Stimulated activated CD4-positive, alpha-beta T cell treated with anti-CD3 and anti-CD28 coated beads, Interleukin-2, amount 100 ng/mL, for 24 hours (primary cell): ENCODE measurements around the gene PLA2G2C.
"Not testable (repeated sequence)": the region's sequence is repeated elsewhere in the genome, so short reads cannot be mapped to it uniquely, and the experiment has no call there.

Experiments
- DNase-seq, 2 donors: peaks; one replicate each; pipeline ENCODE4 v3.0.0-alpha.2; 2020

The PLA2G2C gene

DNA sequence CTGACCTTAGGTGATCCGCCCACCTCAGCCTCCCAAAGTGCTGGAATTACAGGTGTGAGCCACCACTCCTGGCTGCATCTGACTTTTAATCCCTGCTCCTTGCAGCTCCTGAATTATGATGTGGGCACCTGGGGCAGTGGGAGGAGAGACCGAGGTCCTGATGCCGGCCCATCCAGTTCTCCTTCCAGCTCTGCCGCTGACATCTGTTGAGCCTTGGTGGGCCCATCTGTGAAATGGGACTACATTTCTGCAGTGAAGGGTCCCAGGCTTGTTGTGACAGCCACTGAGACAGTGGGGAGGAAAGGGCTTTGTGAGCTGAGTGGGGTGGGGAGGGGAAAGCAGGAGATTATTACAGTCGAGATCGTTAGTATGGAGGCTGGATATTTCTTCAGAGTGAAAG lies 35.3 kb downstream of the PLA2G2C start:
- DNase-seq: no peak

DNA sequence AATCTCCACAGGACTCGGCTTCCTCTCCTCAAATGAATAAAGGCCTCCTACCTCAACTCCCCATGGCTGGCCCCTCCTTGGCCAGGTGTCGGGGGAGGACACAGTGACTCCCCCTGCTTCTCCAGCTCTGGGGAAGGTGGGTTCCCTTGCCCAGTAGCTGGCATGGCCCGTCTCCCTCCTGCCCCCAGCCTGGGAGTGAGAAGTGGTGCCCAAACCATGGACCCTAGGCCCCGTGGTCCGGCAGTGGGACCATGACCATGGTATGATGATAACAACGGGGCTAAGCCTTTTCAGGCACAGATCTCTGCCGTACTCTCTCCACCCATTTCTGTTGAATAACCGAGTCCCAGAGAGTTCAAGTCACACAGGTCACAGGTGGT lies 36.0 kb downstream of the PLA2G2C start:
- DNase-seq: no peak

- no peak for DNase-seq
Observed at GRCh38 chr1:20149601-20150325, 36.6 kb downstream of the PLA2G2C start.

DNA sequence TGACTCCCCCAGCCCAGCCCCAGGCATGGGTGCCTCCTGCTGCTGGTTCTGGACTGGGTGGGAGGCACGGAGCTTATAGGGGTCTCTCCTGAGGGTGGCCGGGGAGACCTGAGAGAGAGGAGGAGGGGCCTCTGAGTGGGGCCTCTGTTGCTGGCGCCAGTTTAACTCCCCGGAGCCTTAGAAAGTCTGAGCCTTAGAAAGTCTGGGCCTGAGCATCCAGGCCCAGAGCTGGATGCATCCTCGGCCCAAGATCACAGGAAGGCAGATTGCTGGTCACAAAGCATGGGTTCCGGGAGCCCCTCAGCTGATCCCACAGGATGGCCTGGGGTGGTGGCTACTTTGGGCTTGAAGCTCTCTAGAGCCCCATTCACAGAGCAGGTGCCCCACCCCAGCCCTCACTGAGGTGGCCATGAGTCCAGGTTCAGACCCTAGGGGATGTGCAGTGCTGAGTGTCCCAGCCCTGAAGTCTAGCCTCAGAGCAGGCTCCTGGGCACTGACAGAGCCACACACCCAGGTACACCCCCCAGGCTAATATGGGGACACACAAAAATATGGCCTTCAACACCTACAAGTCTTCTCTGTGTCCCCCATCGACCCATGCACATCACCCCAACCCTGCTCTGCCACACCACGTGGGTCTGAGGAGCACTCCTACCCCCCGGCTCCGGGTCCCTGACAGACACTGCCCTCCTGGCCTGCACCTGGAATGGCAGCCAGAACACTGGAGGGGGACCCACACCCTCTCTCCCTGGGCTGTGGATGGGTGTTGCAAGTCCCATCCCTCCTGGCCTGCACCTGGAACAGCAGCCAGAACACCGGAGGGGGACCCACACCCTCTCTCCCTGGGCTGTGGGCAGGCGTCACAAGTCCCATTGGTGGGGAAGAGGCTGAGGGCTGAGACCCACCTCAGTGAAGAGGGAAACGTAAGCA lies 37.5 kb downstream of the PLA2G2C start:
- DNase-seq: no peak

DNA sequence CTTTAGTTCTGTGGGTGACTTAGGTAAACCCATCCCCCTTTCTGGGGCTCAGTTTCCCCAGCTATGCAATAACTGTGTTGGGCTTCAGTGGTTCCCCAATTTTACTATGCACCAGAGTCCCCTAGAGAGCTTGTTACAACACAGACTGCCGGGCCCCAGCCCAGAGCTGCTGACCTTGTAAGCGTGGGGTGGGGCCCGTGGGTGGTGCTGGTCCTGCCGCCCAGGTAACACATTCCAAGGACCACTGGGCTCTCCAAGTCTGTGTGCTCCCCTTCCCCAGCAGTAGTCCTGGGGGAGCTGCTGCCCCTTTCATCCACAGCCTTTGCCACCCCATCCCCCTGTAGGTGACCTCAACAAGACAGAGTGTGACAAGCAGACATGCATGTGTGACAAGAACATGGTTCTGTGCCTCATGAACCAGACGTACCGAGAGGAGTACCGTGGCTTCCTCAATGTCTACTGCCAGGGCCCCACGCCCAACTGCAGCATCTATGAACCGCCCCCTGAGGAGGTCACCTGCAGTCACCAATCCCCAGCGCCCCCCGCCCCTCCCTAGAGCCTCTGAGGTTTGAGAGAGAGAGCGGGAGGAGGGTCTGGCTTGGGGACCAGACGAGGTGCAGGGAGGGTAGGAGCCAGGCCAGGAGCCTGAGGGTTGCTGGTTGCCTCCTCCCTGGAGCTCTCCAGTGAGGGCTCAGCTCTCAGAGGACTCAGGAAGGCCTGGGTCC lies 38.3 kb downstream of the PLA2G2C start:
- DNase-seq: no peak

DNA sequence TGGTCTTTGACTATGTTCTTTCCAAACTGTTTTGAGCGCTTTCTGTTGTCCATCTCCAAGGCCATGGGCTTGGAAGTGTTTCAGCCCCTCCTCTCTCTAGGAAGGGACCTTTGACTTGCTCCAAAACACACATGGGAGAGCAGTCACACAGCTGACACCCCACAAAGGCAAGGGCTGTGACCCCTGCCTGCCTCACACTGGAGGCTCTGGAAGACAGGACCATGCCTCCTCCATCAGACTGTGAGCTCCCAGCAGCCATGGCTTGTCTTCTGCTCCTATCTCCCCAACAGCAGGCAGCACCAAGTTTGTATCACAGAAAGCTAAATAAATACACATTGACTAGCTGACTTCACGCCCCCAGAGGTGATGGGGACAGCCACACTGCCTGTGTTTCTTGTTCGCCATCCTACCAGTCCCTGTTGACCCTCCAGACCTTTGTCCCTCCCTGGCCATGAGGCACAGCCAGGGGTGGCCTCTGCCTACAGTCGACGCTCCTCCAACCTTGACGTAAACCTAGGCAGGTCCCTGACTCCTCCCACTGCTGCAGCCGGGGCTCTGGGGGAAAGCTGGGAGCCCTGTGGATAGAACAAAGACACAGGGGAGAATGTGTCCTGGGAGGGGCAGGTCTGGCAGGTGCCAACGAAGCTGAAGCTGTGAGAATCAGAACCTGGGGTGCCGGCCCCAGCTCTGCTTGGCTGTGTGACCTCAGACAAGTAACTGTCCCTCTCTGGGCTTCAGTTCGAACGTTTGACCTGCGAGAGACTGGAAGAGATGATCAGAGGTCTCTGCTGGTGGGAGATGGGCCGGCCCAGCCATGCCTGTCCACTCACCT lies 42.4 kb downstream of the PLA2G2C start:
- DNase-seq: no peak

GRCh38 chr1:20143318-20143717 lies 43.0 kb downstream of the PLA2G2C start:
- DNase-seq: no peak

GRCh38 chr1:20142001-20142710 lies 44.2 kb downstream of the PLA2G2C start:
- no peak for DNase-seq

DNA sequence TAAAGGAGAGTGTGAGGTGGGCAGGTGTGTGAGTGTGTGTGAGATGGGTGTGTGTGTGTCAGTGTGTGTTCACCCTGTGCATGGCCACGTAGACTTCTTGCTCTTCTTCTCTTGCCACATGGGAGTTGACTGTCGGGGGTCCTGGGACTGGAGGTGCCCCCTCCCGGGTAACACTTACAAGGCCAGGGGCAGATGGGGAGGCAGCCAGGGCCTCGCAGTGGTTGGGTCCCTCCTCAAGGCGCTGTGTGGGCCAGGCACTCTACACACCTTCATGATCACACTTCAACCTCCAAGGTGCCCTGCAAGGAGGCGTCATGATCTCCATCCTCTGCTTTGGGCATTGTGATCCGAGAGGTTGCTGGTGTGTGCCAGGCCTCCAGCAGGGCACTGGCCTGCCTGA lies 44.9 kb downstream of the PLA2G2C start:
- DNase-seq: no peak

DNA sequence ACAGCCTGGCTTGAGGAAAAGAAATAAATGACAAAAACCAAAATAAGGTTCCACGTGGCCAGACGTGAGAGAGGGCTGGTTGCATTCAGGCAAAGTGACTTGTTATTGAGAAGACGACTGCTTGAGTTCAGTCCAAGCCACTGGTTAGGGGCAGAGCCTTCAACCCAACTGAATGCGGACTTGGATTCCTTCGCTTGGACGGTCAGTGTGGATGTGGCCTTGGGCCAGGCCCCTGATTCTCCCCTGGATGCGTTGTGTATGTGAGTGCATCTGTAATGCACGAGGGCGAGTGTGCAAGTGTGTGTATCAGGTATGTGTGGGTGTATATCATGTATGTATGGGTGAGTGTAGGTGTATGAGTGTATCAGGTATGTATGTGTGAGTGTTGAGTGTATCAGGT lies 45.3 kb downstream of the PLA2G2C start:
- DNase-seq: no peak

DNA sequence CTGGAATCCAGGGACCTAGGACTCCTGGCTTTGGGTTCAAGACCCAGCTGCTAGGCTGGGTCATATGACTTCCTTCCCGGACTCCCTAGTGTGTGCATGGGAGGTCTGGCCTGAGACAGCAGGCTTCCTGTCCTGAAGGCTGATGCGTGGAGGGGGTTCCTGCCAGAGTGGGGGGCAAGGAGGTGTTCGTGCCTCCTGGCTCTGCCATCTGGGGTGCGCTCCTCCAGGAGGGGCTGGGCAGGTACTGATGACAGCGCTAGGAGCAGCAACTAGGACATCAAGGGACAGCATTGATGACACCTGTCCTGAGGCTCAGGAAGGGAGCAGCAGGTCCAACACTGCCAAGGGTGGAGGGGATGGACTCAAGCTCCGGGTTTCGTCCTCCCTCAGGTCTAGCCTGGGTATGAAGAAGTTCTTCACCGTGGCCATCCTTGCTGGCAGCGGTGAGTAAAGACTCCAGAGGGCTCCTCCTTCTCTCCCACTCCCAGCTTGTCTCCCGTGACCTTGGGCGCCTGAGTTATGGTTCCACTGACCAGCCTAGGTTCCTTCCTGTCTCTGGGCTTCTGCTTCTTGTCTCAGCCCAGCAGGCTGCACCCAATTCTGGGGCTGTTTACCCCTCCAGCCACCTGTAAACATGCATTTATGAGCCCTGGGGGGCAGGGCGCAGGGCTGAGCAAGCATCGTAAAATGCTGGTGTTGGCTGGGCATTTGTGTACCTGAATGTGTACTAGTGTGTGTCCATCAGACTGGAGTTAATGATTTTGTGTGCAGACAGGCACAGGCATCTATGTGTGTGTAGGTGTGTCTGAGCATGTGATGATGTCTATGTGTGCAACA lies 46.3 kb downstream of the PLA2G2C start:
- DNase-seq: no peak

- DNase-seq: no peak
Observed at GRCh38 chr1:20138961-20139550, 47.3 kb downstream of the PLA2G2C start, which contains the start of gene PLA2G2F. Gene PLA2G2F (plus strand): TSS chr1:20139323. CDS start chr1:20139428, 105 bp downstream.

DNA sequence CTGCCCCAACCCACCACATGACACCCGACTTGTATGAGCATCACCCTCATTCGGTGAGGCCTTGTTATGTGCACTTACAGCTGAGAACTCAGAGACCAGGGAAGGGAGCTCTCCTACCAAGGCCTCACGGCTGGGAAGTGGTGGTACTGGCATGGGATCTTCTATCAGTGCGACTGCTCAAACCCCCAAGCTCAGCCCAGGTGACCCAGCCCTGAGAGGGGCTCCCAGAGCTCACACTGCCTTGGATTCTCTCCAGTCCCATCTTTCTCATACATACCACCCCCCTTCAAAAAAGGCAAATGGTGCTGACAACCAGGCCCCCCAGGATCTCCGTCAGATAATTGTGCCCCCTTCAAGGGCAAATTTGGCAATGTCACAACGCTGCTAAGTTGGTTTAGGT lies 48.0 kb downstream of the PLA2G2C start:
- no peak for DNase-seq

GRCh38 chr1:20137604-20138003 lies 48.7 kb downstream of the PLA2G2C start:
- DNase-seq: no peak

DNA sequence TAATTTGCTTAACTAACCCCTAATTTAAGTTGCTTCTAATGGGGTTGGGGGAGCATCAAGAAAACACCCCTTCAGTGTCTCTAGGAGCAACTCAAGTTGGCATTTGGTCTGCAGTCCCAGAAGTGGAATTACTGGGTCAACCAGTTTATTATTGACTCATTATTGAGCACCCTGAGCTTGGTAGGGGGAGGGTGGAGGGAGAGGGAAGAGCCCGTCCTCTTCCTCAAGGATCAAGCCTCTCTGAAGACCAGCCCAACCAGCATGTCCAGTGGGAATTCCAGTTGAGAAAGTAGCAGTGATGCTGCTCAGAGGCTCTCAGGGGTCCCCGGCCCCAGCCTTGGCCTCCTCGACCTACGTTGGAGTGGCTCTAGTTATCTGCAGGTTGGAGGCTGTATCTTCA lies 49.3 kb downstream of the PLA2G2C start:
- no peak for DNase-seq

DNA sequence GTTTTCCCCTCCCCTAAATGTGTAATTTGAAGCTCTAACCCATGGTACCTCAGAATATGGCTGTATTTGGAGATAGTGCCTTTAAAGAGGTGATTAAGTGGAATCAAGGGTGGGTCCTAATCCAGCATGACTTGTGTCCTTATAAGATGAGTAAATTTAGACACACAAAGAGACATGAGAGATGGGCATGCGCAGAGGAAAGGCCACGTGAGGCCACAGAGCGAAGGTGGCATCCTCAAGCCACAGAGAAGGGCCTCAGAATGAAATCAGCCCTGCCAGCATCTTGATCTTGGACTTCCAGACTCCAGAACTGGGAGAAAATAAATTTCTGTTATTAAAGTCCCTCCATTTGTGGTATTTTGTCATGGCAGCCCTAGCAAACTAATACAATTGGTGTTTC lies 50.1 kb downstream of the PLA2G2C start:
- DNase-seq: no peak

DNA sequence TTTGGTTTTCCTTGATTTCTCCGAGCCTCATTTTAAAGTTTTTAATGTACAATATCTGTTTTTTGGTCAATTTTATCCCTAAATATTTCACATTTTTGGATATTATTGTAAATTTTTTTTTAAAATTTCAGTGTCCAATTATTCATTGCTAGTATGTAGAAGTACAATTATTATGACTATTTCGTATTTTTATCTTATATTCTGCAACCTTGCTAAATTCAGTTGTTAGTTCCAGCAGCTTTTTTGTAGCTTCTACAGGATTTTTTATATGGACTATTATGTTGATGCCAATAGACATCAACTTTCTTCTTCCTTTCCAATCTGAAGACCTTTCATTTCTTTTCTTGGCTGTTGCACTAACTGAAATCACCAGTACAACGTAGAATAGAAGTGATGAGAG lies 51.3 kb downstream of the PLA2G2C start:
- DNase-seq: no peak

DNA sequence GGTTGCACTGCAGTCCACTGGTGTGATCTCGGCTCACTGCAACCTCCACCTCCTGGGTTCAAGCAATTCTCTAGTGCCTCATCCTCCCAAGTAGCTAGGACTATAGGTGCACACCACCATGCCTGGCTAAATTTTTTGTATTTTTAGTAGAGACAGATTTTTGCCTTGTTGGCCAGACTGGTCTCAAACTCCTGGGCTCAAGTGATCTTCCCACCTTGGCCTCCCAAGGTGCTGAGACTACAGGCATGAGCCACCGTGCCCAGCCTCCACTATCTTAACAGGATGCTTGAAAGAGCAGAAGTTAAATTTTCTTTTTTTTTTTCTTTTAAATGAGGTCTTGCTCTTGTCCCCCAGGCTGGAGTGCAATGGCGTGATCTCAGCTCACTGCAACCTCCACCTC lies 55.8 kb downstream of the PLA2G2C start:
- DNase-seq: not testable (repeated sequence)

DNA sequence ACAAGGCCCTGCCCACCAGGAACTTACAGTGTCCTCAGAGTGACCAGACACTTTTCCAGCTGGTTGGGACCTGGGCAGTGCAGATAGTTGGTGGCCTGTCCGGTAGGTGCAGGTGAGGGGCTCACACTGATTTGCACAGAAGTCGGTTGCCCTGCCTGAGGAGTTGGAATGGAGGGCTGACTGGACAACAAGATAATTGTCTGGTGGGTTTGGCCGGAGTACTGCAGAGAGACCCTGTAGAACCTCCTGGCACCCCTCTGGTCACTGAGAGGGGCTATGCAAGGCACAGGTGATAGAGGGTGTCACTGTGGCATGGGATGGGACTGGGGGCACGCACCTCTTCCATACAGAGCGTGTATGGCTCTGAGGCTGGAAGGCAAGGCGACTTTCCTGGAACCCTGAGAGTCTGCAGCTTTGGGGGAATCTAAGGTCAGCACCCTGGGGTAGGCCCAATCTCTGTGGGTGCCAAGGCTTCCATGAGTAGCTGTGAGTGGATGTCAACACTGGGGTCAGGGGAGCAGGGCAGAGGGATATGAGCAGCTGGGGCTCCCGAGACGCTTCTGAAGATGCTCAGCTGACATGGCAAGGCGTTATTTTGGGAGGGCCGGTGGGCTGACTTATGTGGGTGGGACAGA lies 59.4 kb downstream of the PLA2G2C start:
- DNase-seq: no peak
